Heart right ventricle (tissue), 16 donors: ENCODE results near the gene FUT7. TPM values are rescaled to one million over a fixed set of nuclear protein-coding genes. Genes with fewer than 3 reads are reported as not detected.

Experiments used
- ATAC-seq, 8 donors: fragments of 200-7000 bp; cut with Tn5 transposase; one replicate each; pipeline ENCODE4 v1.9.1; 2020; ENCODE audit warnings: mild to moderate bottlenecking in 8 of 8, moderate library complexity in 8 of 8, moderate number of reproducible peaks in 1 of 8
- DNase-seq, 2 donors: peaks; one replicate each; pipeline ENCODE4 v3.0.0-alpha.2; 2020
- H3K27ac ChIP-seq, 10 donors: fragments of 200-600 bp; sonication (generic) in 2 of 10; one replicate each; pipeline versions ENCODE4 v1.5.0 to v1.8.0; 2020 to 2022; ENCODE audit warnings: mild to moderate bottlenecking in 3 of 10
- H3K27me3 ChIP-seq, 7 donors: fragments of 200-600 bp; one replicate each; pipeline ENCODE4 v1.8.0; 2021 to 2022; ENCODE audit warnings: mild to moderate bottlenecking in 2 of 7
- H3K36me3 ChIP-seq, 9 donors: fragments of 200-600 bp; sonication (generic) in 1 of 9; one replicate each; pipeline versions ENCODE4 v1.5.0 to v1.8.0; 2020 to 2022; ENCODE audit warnings: mild to moderate bottlenecking in 2 of 9
- H3K4me1 ChIP-seq, 9 donors: fragments of 200-600 bp; sonication (generic) in 1 of 9; one replicate each; pipeline versions ENCODE4 v1.5.0 to v1.8.0; 2020 to 2022; ENCODE audit warnings: mild to moderate bottlenecking in 4 of 9
- H3K4me3 ChIP-seq, 10 donors: fragments of 200-600 bp; sonication (generic) in 2 of 10; one replicate each; pipeline versions ENCODE4 v1.5.0 to v1.8.0; 2020 to 2022; ENCODE audit warnings: mild to moderate bottlenecking in 7 of 10, moderate library complexity in 2 of 10
- H3K9me3 ChIP-seq, 11 donors: fragments of 200-600 bp in 10 of 11; sonication (generic) in 2 of 11; one replicate each; pipeline versions ENCODE4 v1.5.0 to v1.8.0; 2013 to 2022; ENCODE audit warnings: mild to moderate bottlenecking in 2 of 11, control low read depth in 1 of 11, moderate library complexity in 1 of 11
- WGBS, 2 donors: extraction: QIAGEN DNeasy Blood & Tissue Kit; methylation state at CpG; one replicate each; pipeline ENCODE4 v1.1.7; 2013; ENCODE audit warnings: inconsistent platforms in 1 of 2; 5-methylcytosine and 5-hydroxymethylcytosine counted together
- intact Hi-C, 10 donors: fragments of 100-400 bp; cut with DNase I; formaldehyde crosslinking; loops; one replicate each; pipeline versions ENCODE4 v1.11.1 to v1.14.2; 2022
- polyA plus RNA-seq, 2 donors: library from polyadenylated mRNA; stranded (reverse); fragments of 200-250 nt; gene quantifications; one replicate each; pipeline ENCODE4 v1.2.3, GENCODE V29; 2013
- total RNA-seq, 10 donors: library from RNA; stranded (reverse); fragmentation: NEBNext Ultra II Directional in 3 of 10; extraction: Animal tissue kit (Norgen Biotek cat#: 25700) in 3 of 10; gene quantifications; one replicate each; pipeline versions ENCODE4 v1.2.1 to v1.2.4, GENCODE V29; 2021 to 2023
- TF ChIP-seq, protein P1 (sequence below), 9 donors: fragments of 200-600 bp; sonication (generic) in 2 of 9; IDR thresholded peaks; one replicate each; pipeline versions ENCODE4 v1.5.0 to v1.8.0; 2021 to 2022; ENCODE audit warnings: antibody characterized with exemption in 9 of 9, mild to moderate bottlenecking in 5 of 9, moderate library complexity in 1 of 9
- donor health status: Arrhythmogenic right ventricular cardiomyopathy.
- donor health status: ischemic (EF 13 %, LVEDD 7.1; RV severe dilation, severe dysfunction).
- donor health status: healthy with polysubstance abuse.
- donor health status: DM: no; HTN: yes; CAD: no.
- donor health status: DM: no; HTN: no; CAD: no.
- donor health status: ischemic (EF 25% LVEDD 6.9; RV normal size, moderate dysfunction).
- donor health status: ischemic (EF 25% LVEDD 5.7; RV mildly dilated, moderate dysfunction).
- donor health status: healthy.
- donor health status: DM: yes; HTN: yes; CAD: no.
- donor health status: Ischemic cardiomyopathy.
- donor health status: ischemic (EF 35%, LVEDD 5.7; RV mildly dilated, moderate dysfunction).
- donor health status: nonischemic (EF 11% LVEDD 7.7; RV severe dilation, severe dysfunction).
- donor health status: DM: yes; HTN: yes; CAD: no.
- donor health status: PGD.
- donor health status: ischemic (EF 29% LVEDD 5.4; RV normal size, mild dysfunction).
- donor health status: nonischemic (EF 23%, LVEDD 6.1; RV moderate dilation, normal function).

The FUT7 gene
- total and polyA plus RNA-seq, 12 donors: 0.07 to 0.30 (median 0.15) TPM; not detected in 5

DNA sequence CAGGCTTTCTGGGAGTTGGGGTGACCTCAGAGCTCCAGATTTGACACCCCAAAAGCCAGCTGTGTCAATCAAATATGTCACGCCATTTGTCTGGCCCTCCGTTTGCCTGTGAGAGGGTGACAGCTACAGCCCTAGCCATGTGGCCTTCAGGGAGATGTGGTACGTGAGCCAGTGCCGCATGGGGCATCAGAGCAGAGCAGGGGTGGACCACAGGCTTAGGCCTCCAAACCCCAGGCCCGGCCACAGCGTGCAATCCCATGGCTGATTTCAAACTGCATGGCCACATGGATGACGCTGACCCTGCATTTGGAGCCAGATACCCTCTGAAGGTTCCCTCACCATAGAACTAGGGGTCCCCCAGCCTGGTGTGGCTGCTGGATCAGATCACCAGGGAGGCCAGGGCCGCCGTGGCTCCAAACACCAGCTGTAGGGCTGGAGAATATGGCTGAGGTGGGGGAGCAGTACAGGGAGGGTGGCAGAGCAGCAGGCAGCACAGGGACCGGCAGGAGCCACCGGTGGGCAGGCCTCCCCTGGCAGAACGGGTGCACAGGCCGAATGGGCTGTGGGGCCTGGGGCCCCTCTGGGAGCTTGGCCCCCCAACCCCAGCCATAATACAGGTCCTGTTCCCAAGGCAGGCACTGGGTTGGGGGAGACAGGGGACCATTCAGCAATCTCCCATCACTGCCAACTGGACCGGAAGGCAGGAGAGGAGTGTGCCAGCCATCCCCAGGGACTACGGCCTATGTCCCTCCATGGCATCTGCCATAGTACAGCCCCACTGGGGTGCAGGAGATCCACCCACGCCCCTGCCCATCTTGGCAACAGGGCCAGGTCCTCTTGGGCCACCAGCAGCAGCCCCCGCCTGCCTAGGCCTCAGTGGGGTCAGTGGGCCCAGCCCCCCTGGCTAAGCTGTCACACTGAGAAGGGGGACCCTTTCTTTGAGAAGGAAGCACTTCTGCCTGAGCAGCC, 36.9 kb upstream of the FUT7 start:
- TF ChIP-seq, protein P1, sequence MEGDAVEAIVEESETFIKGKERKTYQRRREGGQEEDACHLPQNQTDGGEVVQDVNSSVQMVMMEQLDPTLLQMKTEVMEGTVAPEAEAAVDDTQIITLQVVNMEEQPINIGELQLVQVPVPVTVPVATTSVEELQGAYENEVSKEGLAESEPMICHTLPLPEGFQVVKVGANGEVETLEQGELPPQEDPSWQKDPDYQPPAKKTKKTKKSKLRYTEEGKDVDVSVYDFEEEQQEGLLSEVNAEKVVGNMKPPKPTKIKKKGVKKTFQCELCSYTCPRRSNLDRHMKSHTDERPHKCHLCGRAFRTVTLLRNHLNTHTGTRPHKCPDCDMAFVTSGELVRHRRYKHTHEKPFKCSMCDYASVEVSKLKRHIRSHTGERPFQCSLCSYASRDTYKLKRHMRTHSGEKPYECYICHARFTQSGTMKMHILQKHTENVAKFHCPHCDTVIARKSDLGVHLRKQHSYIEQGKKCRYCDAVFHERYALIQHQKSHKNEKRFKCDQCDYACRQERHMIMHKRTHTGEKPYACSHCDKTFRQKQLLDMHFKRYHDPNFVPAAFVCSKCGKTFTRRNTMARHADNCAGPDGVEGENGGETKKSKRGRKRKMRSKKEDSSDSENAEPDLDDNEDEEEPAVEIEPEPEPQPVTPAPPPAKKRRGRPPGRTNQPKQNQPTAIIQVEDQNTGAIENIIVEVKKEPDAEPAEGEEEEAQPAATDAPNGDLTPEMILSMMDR (IDR thresholded peaks at IDR 0.05): no peak
- Histone ChIP-seq H3K4me3 (peak overlapping the region in 1 of 10 donors; percentile 58), H3K9me3 (no peaks in the 10 kb centered on the region), H3K27ac (no peak overlapping the region), H3K36me3 (no peaks in the 10 kb centered on the region), H3K4me1 (peaks cover 7 to 48% (median 17%) of the 10 kb centered on the region in 9 donors), H3K27me3 (peaks cover 0 to 15% (median 9%) of the 10 kb centered on the region in 7 donors)
- WGBS, 2 donors: 91 to 94% methylated on average over 17 of the region's 17 CpGs
- ATAC-seq (no peak), DNase-seq (peak in 1 of 2 donors; percentile 18)
- intact Hi-C loops: loop anchor here in 1 of 10 donors (10.0 kb wide), 1 partner anchor 284 kb away; no protein-coding TSS in a partner anchor

DNA sequence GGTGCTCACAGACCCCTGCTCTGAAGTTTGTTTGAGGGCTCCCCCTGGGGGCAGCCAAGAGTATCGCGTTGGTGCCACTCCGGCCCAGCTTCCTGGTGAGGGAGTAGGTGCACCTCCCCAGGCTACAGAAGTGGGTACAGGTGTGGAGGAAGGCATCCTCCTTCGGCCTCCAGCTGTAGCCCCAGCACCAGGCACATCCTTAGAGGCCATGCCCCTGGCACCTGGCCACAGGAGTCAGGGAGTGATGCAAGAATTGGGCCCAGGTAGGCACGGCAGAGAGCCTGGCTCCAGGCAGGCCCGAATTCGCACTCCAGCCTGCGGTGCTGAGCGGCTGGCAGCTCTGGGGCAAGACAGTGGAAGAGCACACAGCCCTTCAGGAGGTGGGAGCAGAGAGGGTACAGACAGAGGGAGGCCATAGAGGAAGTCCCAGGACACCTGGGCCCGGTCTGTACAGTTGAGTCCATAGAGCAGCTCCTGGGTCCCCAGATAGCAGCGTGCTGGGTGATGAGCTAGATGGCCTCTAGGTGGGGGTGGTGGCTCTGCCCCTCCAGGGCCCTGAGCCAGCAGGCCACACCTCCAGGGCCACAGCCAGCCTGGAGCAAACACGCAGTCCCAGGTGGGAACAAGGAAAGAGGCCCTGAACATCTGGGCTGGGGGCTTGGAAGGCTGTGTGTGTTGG, 36.1 kb upstream of the FUT7 start:
- H3K36me3 ChIP-seq: no peaks in the 10 kb centered on the region
- no peaks in the 10 kb centered on the region for H3K9me3 ChIP-seq
- TF ChIP-seq, protein P1 (IDR thresholded peaks at IDR 0.05): peak; percentile 69 to 83 (median 81)
- H3K4me1 ChIP-seq: peaks cover 7 to 44% (median 19%) of the 10 kb centered on the region in 9 donors
- DNase-seq (peak; percentile 78 to 80), ATAC-seq (peak in 7 of 8 donors; percentile 17 to 46 (median 43))
- H3K4me3 ChIP-seq: no peak overlapping the region
- intact Hi-C loops: loop anchor here in 3 of 10 donors (2.0 to 10.0 kb wide), 3 partner anchors 19 to 283 kb away; partner anchors contain the start of gene NPDC1 (in 1 of the 3)
- H3K27me3 ChIP-seq: peaks cover 0 to 15% (median 9%) of the 10 kb centered on the region in 7 donors
- 59 to 60% methylated on average over 12 of the region's 12 CpGs for WGBS, 2 donors
- H3K27ac ChIP-seq: no peak overlapping the region

DNA sequence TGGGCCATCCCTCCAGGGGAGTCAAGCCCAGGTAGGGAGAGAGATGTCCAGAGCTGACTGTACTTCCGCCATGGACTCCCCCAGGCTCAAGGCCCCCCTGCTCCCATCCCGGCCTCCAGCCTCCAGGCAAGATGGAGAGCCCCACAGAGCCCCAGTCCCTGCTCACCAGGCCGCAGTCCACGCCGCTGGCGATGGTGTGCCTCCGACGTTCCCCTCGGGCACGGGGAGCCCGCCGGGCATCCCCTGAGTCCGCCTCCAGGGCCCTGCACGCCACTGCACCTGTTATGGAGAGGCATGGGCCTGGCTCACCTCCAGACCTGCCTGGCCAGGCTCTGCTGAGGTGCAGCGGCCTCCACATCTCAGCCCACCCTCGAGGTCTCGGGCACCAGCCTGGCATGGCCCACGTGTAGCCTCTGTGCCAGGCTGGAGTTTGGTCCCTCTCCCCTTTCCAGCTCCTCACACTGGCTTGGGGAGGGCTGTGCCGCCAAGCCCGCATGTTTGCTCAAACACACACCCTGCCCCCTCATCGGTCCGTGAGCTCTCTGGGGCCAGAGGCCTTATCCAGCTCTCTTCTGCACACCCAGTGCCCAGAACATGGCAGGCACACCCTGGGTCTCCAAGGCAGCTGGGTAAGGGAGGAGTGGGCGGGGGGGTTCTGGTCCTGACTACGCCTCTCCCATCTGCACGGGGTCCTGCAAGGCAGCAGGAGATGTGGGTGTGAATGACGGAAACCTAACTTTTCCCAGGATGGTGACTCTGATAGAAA, 34.4 kb upstream of the FUT7 start:
- Histone ChIP-seq H3K4me1 (peaks cover 6 to 30% (median 16%) of the 10 kb centered on the region in 9 donors), H3K9me3 (no peaks in the 10 kb centered on the region), H3K27ac (no peak overlapping the region), H3K36me3 (no peaks in the 10 kb centered on the region), H3K27me3 (peaks cover 0 to 15% (median 9%) of the 10 kb centered on the region in 7 donors), H3K4me3 (no peak overlapping the region)
- intact Hi-C loops: loop anchor here in 3 of 10 donors (2.0 to 10.0 kb wide), 3 partner anchors 17 to 281 kb away; partner anchors contain the start of gene NPDC1 (in 1 of the 3)
- DNase-seq (no peak), ATAC-seq (no peak)
- TF ChIP-seq, protein P1 (IDR thresholded peaks at IDR 0.05): no peak
- WGBS, 2 donors: 92 to 96% methylated on average over 26 of the region's 26 CpGs
